Breast epithelium (tissue), 4 donors: Measurements from ENCODE around the gene NRXN3. TPM values are rescaled to one million over a fixed set of nuclear protein-coding genes. Genes with fewer than 3 reads are reported as not detected.

Experiments used
- DNase-seq, 2 donors: peaks; one replicate each; pipeline ENCODE4 v3.0.0-alpha.2; 2019; ENCODE audit warnings: low spot score in 2 of 2
- H3K27ac ChIP-seq, 2 donors: fragments of 200-600 bp; sonication (generic) in 1 of 2; one replicate each; pipeline ENCODE4 v1.5.1; 2016 to 2019; ENCODE audit warnings: mild to moderate bottlenecking in 1 of 2
- H3K27me3 ChIP-seq, 2 donors: fragments of 200-600 bp; sonication (generic) in 1 of 2; one replicate each; pipeline versions ENCODE4 v1.5.1 to v1.6.0; 2017 to 2019; ENCODE audit warnings: control low read depth in 1 of 2, mild to moderate bottlenecking in 1 of 2
- H3K36me3 ChIP-seq: fragments of 200-600 bp; one replicate; pipeline ENCODE4 v1.5.1; 2019
- H3K4me1 ChIP-seq, 2 donors: fragments of 200-600 bp; sonication (generic); one replicate each; pipeline ENCODE4 v1.5.1; 2016 to 2019; ENCODE audit warnings: control low read depth in 1 of 2
- H3K4me3 ChIP-seq, 3 donors: fragments of 200-600 bp; sonication (generic); 1 replicate in 2 of 3; 2 replicates in 1 of 3; pipeline ENCODE4 v1.5.1; 2016 to 2019; ENCODE audit warnings: mild to moderate bottlenecking in 3 of 3, moderate library complexity in 2 of 3
- H3K9me3 ChIP-seq, 2 donors: fragments of 200-600 bp; sonication (generic) in 1 of 2; one replicate each; pipeline ENCODE4 v1.5.1; 2016 to 2019; ENCODE audit warnings: control low read depth in 1 of 2
- POLR2A ChIP-seq: fragments of 450-650 bp; IDR thresholded peaks from one replicate; pipeline ENCODE4 v1.6.1; 2016; ENCODE audit warnings: antibody characterized with exemption, mild to moderate bottlenecking, moderate library complexity
- POLR2AphosphoS5 ChIP-seq, 3 donors: sonication (generic); formaldehyde crosslinking; IDR thresholded peaks; one replicate each; pipeline ENCODE4 v1.6.1; 2017; ENCODE audit warnings: antibody characterized with exemption in 3 of 3
- intact Hi-C: fragments of 100-400 bp; cut with DNase I; formaldehyde crosslinking; loops from one replicate; pipeline ENCODE4 v1.15.1; 2023; ENCODE audit warnings: low total_unique reads
- total RNA-seq, 3 donors: library from RNA; depleted of rRNA; stranded (reverse); fragments of >200 nt; gene quantifications; one replicate each; pipeline ENCODE4 v1.1.0, GENCODE V29; 2016
- TF ChIP-seq, protein P1 (sequence below), 3 donors: fragments of 450-650 bp; IDR thresholded peaks; one replicate each; pipeline ENCODE4 v1.5.1; 2016 to 2017; ENCODE audit warnings: antibody characterized with exemption in 3 of 3, mild to moderate bottlenecking in 3 of 3, moderate library complexity in 3 of 3

NRXN3 gene
- total RNA-seq, 3 donors from 2014 or later = 2.9 to 3.6 (median 3.5) TPM

DNA sequence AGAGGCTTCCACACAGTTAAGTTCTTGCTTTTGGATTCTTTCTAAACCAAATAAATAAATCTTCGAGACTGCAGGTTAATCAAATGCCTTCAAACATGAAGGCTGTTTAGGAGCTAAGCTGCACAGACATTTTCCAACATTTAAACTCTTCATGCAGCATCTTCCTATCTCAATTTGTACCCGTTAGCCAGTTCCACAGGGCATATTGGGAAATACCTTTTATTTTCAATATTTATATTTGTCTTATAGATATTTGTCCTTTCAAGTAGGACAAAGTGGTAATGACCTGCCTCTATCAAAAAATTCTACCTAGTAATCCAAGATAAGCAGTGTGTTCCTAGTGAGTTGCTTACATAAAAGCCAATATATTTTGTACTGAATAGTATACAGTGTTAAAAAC lies 1667.5 kb downstream of the NRXN3 start:
- Histone ChIP-seq H3K36me3 (no peaks in the 10 kb centered on the region), H3K4me1 (no peaks in the 10 kb centered on the region), H3K27me3 (no peaks in the 10 kb centered on the region), H3K27ac (no peak overlapping the region), H3K9me3 (no peaks in the 10 kb centered on the region), H3K4me3 (no peak overlapping the region)
- intact Hi-C loops = no loop called here
- TF ChIP-seq, protein P1, sequence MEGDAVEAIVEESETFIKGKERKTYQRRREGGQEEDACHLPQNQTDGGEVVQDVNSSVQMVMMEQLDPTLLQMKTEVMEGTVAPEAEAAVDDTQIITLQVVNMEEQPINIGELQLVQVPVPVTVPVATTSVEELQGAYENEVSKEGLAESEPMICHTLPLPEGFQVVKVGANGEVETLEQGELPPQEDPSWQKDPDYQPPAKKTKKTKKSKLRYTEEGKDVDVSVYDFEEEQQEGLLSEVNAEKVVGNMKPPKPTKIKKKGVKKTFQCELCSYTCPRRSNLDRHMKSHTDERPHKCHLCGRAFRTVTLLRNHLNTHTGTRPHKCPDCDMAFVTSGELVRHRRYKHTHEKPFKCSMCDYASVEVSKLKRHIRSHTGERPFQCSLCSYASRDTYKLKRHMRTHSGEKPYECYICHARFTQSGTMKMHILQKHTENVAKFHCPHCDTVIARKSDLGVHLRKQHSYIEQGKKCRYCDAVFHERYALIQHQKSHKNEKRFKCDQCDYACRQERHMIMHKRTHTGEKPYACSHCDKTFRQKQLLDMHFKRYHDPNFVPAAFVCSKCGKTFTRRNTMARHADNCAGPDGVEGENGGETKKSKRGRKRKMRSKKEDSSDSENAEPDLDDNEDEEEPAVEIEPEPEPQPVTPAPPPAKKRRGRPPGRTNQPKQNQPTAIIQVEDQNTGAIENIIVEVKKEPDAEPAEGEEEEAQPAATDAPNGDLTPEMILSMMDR (IDR thresholded peaks at IDR 0.05) = no peak
- no peak for TF ChIP-seq POLR2AphosphoS5 (IDR thresholded peaks at IDR 0.05)
- no peak for TF ChIP-seq POLR2A
- DNase-seq = no peak

- TF ChIP-seq POLR2A (no peak), POLR2AphosphoS5 (IDR thresholded peaks at IDR 0.05) (no peak)
- TF ChIP-seq, protein P1 (IDR thresholded peaks at IDR 0.05) = no peak
- Histone ChIP-seq H3K27ac (no peak overlapping the region), H3K4me3 (no peak overlapping the region), H3K36me3 (no peaks in the 10 kb centered on the region), H3K9me3 (no peaks in the 10 kb centered on the region), H3K4me1 (no peaks in the 10 kb centered on the region), H3K27me3 (no peaks in the 10 kb centered on the region)
- intact Hi-C loops = no loop called here
- DNase-seq = no peak
Observed at GRCh38 chr14:79840103-79840502, 1669.9 kb downstream of the NRXN3 start.

DNA sequence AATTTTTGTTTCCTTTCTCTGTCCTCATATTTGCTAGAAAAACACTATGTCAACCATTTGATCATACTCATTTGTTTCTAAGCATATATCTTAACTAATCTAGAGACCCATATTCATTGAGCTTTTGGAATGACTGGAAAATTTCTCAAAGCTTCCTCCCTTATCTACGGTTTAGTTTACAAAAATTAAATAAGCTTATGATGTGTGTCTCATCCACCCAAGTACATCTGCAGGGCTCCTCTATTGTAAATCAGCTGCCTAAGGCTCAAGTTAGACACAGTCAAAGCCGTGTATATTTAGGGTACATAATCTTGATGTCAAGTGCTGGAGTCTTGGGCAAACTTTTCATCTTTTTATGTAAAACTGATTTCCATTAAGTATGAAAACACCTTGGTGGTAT lies 1670.7 kb downstream of the NRXN3 start:
- intact Hi-C loops = no loop called here
- H3K9me3 ChIP-seq = no peaks in the 10 kb centered on the region
- no peaks in the 10 kb centered on the region for H3K27me3 ChIP-seq
- TF ChIP-seq POLR2AphosphoS5 (IDR thresholded peaks at IDR 0.05) (no peak), POLR2A (no peak)
- TF ChIP-seq, protein P1 (IDR thresholded peaks at IDR 0.05) = no peak
- H3K36me3 ChIP-seq = no peaks in the 10 kb centered on the region
- H3K4me1 ChIP-seq = no peaks in the 10 kb centered on the region
- no peak overlapping the region for H3K4me3 ChIP-seq
- H3K27ac ChIP-seq = no peak overlapping the region
- DNase-seq = no peak

- Histone ChIP-seq H3K9me3 (no peaks in the 10 kb centered on the region), H3K27ac (no peak overlapping the region), H3K36me3 (no peaks in the 10 kb centered on the region), H3K4me3 (no peak overlapping the region), H3K27me3 (no peaks in the 10 kb centered on the region), H3K4me1 (no peaks in the 10 kb centered on the region)
- no peak for TF ChIP-seq POLR2AphosphoS5 (IDR thresholded peaks at IDR 0.05)
- intact Hi-C loops = no loop called here
- DNase-seq = no peak
Observed at GRCh38 chr14:79841433-79841832, 1671.3 kb downstream of the NRXN3 start.

DNA sequence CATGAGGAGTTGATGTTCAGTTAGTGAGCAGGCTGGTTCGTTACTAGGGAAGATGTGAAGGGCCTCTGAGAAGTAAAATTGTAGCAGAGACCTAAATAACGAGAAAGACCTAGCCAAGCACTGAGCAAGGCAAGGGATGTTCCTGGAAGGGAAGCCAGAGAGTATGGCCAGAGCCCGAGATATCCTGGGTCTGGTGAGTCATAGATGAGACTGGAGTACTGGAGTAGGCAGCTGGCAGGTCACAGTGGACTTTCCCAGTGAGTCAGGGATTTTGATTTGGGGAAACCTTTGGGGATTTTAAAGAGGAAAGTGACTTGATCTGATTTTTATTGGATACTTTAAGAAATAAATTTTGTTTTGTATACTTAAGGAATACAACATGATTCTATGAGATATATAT lies 1672.1 kb downstream of the NRXN3 start:
- H3K27me3 ChIP-seq = no peaks in the 10 kb centered on the region
- H3K4me1 ChIP-seq = no peaks in the 10 kb centered on the region

More for the DNA sequence above, 1672.1 kb downstream of the NRXN3 start:
- H3K36me3 ChIP-seq = no peaks in the 10 kb centered on the region
- no peak overlapping the region for H3K27ac ChIP-seq
- intact Hi-C loops = no loop called here
- no peak for DNase-seq
- no peaks in the 10 kb centered on the region for H3K9me3 ChIP-seq
- TF ChIP-seq, protein P1 (IDR thresholded peaks at IDR 0.05) = no peak
- TF ChIP-seq POLR2A (no peak), POLR2AphosphoS5 (IDR thresholded peaks at IDR 0.05) (no peak)
- H3K4me3 ChIP-seq = no peak overlapping the region
